ENCODE data around the gene HCLS1.
"Not testable (repeated sequence)": the region's sequence is repeated elsewhere in the genome, so short reads cannot be mapped to it uniquely, and the experiment has no call there.

The HCLS1 gene

GRCh38 chr3:121598564-121598963 is 62.1 kb downstream of the HCLS1 start:
- DNase-seq (ENCODE audit: low read depth): no peak

GRCh38 chr3:121595765-121596406 is 64.8 kb downstream of the HCLS1 start:
- DNase-seq (ENCODE audit: low read depth): no peak

- DNase-seq (ENCODE audit: low read depth): no peak
These were observed 65.9 kb downstream of the HCLS1 start for GRCh38 chr3:121594850-121595249.

DNA sequence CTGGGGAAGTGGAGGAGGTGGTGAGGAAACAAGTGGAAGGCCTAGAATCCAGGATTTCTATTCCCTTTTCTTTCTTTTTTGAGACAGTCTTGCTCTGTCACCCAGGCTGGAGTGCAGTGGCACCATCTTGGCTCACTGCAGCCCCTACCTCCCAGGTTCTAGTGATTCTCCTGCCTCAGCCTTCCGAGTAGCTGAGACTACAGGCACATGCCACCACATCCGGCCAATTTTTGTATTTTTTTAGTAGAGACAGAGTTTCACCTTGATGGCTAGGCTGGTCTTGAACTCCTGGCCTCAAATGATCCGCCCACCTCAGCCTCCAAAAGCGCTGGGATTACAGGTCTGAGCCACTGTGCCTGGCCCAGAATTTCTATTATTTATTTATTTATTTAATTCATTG is 66.9 kb downstream of the HCLS1 start:
- not testable (repeated sequence) for DNase-seq (ENCODE audit: low read depth)

DNA sequence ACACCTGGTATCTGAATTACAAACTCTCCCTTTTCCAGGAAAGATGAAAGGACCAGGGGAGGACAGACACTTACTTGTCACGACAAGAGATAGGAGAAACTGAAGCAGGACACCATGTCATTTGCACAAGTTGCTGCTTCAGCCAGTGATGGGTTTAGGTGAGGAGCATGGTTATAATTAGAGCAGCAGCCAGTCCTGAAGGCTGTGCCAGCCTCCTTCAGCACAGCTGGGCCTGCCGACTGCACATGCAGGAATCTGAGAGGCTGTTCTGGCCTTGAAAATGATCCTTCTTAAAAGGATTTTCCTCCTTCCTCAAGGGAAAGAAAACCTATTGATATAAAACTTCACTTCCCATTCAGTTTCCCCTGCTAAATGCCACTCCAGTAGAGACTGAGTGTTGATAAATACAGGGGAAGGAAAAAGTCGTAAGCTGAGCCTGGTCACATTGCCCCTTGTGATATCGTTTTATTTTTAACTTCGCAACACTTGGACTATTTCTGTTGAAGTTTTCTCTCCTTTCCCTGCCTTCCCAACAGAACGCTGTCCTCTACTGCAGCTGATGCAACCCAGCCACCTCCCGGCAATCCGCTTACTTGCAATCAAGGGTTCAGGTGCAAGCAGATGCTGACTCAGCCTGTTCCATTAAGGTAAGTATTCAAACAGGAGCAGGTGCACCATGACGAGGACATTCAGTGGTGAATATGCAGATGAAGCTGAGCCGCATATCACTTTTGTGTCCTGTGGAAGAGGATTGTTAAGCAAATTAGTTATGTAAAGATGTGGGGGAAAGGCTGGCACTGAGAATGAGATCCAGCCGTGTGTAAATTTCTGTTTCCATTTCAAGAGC is 67.6 kb downstream of the HCLS1 start, which contains the start of gene FBXO40:
Gene FBXO40, plus strand, starts transcription at position 524 of the 847 bp plus-strand sequence. CDS start 27,197 bp downstream, outside the sequence.
- DNase-seq (ENCODE audit: low read depth): no peak

- DNase-seq (ENCODE audit: low read depth): no peak
These were observed 76.3 kb downstream of the HCLS1 start for GRCh38 chr3:121584418-121584817.

GRCh38 chr3:121581691-121582090 is 79.0 kb downstream of the HCLS1 start:
- DNase-seq (ENCODE audit: low read depth): no peak
